Endodermal cell (in vitro differentiated cells): Measurements from ENCODE around the gene ETV6. TPM values are rescaled to one million over a fixed set of nuclear protein-coding genes. Genes with fewer than 3 reads are reported as not detected.

Source experiments
- DNase-seq: peaks from one replicate; pipeline ENCODE4 v3.0.0-alpha.2; 2017
- H3K27ac ChIP-seq: 2 replicates; pipeline ENCODE4 v1.5.1; 2013; ENCODE audit warnings: mild to moderate bottlenecking, low read depth, low read length, moderate library complexity
- H3K27me3 ChIP-seq: 2 replicates; pipeline ENCODE4 v1.6.1; 2013; ENCODE audit warnings: mild to moderate bottlenecking, low read length, moderate library complexity; ENCODE audit not compliant: insufficient read depth, control insufficient read depth, poor library complexity, severe bottlenecking
- H3K36me3 ChIP-seq: 2 replicates; pipeline ENCODE4 v1.7.0; 2013; ENCODE audit warnings: mild to moderate bottlenecking, low read length, moderate library complexity; ENCODE audit not compliant: control insufficient read depth, insufficient read depth
- H3K4me1 ChIP-seq: one replicate; pipeline ENCODE4 v1.7.0; 2013; ENCODE audit warnings: low read length; ENCODE audit not compliant: control insufficient read depth, insufficient read depth
- H3K4me3 ChIP-seq: 2 replicates; pipeline ENCODE4 v1.5.1; 2013; ENCODE audit warnings: mild to moderate bottlenecking, low read length, moderate library complexity
- H3K9ac ChIP-seq: 2 replicates; pipeline ENCODE4 v1.6.1; 2013; ENCODE audit warnings: mild to moderate bottlenecking, low read length, moderate library complexity; ENCODE audit not compliant: poor library complexity, severe bottlenecking; ENCODE audit errors: extremely low read depth
- H3K9me3 ChIP-seq: 2 replicates; pipeline ENCODE4 v1.6.1; 2013; ENCODE audit warnings: mild to moderate bottlenecking, low read length, moderate library complexity; ENCODE audit not compliant: control insufficient read depth
- H3K27ac Mint-ChIP-seq: 2 replicates; pipeline ENCODE4 v1.8.0; 2020; ENCODE audit warnings: mixed read lengths
- H3K27me3 Mint-ChIP-seq: 2 replicates; pipeline ENCODE4 v1.8.0; 2021; ENCODE audit warnings: mild to moderate bottlenecking, mixed read lengths; ENCODE audit not compliant: insufficient read depth
- H3K36me3 Mint-ChIP-seq: 2 replicates; pipeline ENCODE4 v1.8.0; 2020; ENCODE audit warnings: low read depth, mixed read lengths
- H3K4me1 Mint-ChIP-seq: 2 replicates; pipeline ENCODE4 v1.8.0; 2020; ENCODE audit warnings: mixed read lengths
- H3K4me3 Mint-ChIP-seq: 2 replicates; pipeline ENCODE4 v1.8.0; 2020; ENCODE audit warnings: mild to moderate bottlenecking, moderate library complexity, mixed read lengths
- H3K9me3 Mint-ChIP-seq: 2 replicates; pipeline ENCODE4 v1.8.0; 2020; ENCODE audit warnings: mild to moderate bottlenecking, mixed read lengths
- CTCF ChIP-seq: fragments of 200-600 bp; sonication (generic); conservative IDR thresholded peaks from 2 replicates; pipeline ENCODE4 v1.5.0; 2021; ENCODE audit warnings: antibody characterized with exemption, mild to moderate bottlenecking
- WGBS, 2 experiments: methylation state at CpG; one replicate each; pipeline versions ENCODE4 v1.1.5 to v1.1.7; 2013; ENCODE audit warnings: missing lambda C conversion rate in 2 of 2, mixed read lengths in 1 of 2; ENCODE audit not compliant: insufficient coverage in 1 of 2, insufficient read length in 1 of 2; 5-methylcytosine and 5-hydroxymethylcytosine counted together
- total RNA-seq, 2 donors: library from RNA; stranded (reverse); fragmentation: NEBNext Ultra II Directional in 1 of 2; extraction: Animal tissue kit (Norgen Biotek cat#: 25700) in 1 of 2; gene quantifications; 2 replicates in 1 of 2; 3 replicates in 1 of 2; pipeline ENCODE4 v1.2.1, GENCODE V29; 2021

The ETV6 gene
- total RNA-seq, 2 donors from 2014 or later = 9.3 to 22.1 TPM

- Mint-ChIP-seq H3K27me3 (no peaks in the 10 kb centered on the region), H3K27ac (no peak overlapping the region), H3K4me1 (peaks cover 60% of the 10 kb centered on the region), H3K36me3 (peaks cover 5% of the 10 kb centered on the region), H3K9me3 (no peaks in the 10 kb centered on the region), H3K4me3 (no peak overlapping the region)
- Histone ChIP-seq H3K36me3 (no peaks in the 10 kb centered on the region), H3K4me1 (peaks cover 17% of the 10 kb centered on the region), H3K27ac (no peak overlapping the region), H3K9ac (no peak overlapping the region), H3K27me3 (no peaks in the 10 kb centered on the region), H3K9me3 (no peaks in the 10 kb centered on the region), H3K4me3 (no peak overlapping the region)
- 92 to 99% methylated on average over 7 of the region's 9 CpGs for WGBS, 2 experiments
- no peak for DNase-seq
- no peak for TF ChIP-seq CTCF
Observed at GRCh38 chr12:11711651-11712327, 62.3 kb downstream of the ETV6 start.

GRCh38 chr12:11712491-11712890 is 63.0 kb downstream of the ETV6 start:
- Mint-ChIP-seq H3K36me3 (peaks cover 5% of the 10 kb centered on the region), H3K27me3 (no peaks in the 10 kb centered on the region), H3K4me1 (peaks cover 60% of the 10 kb centered on the region), H3K4me3 (no peak overlapping the region), H3K9me3 (no peaks in the 10 kb centered on the region), H3K27ac (no peak overlapping the region)
- Histone ChIP-seq H3K9ac (no peak overlapping the region), H3K36me3 (no peaks in the 10 kb centered on the region), H3K4me3 (no peak overlapping the region), H3K9me3 (no peaks in the 10 kb centered on the region), H3K27ac (no peak overlapping the region), H3K27me3 (no peaks in the 10 kb centered on the region), H3K4me1 (peaks cover 18% of the 10 kb centered on the region)
- no peak for DNase-seq
- WGBS, 2 experiments = 96 to 100% methylated on average over 5 to 6 of the region's 6 CpGs
- no peak for TF ChIP-seq CTCF

GRCh38 chr12:11713202-11713601 is 63.7 kb downstream of the ETV6 start:
- H3K27ac Mint-ChIP-seq = no peak overlapping the region
- 89 to 100% methylated on average over 3 to 4 of the region's 4 CpGs for WGBS, 2 experiments
- no peak overlapping the region for H3K4me3 Mint-ChIP-seq
- Histone ChIP-seq H3K27me3 (no peaks in the 10 kb centered on the region), H3K27ac (no peak overlapping the region), H3K36me3 (no peaks in the 10 kb centered on the region), H3K4me3 (no peak overlapping the region), H3K9me3 (no peaks in the 10 kb centered on the region), H3K4me1 (peaks cover 25% of the 10 kb centered on the region), H3K9ac (no peak overlapping the region)
- peaks cover 5% of the 10 kb centered on the region for H3K36me3 Mint-ChIP-seq
- no peak for DNase-seq
- TF ChIP-seq CTCF = no peak
- H3K27me3 Mint-ChIP-seq = no peaks in the 10 kb centered on the region
- H3K9me3 Mint-ChIP-seq = no peaks in the 10 kb centered on the region
- peaks cover 61% of the 10 kb centered on the region for H3K4me1 Mint-ChIP-seq
